GM23338 (cell line): ENCODE measurements around the gene IL1A. TPM values are rescaled to one million over a fixed set of nuclear protein-coding genes. Genes with fewer than 3 reads are reported as not detected.
A peak's percentile ranks its signal among the peaks of the same experiment; 100 is the strongest.

ENCODE experiments used
- ATAC-seq: fragments of 200-7000 bp; cut with Tn5 transposase; 3 replicates; pipeline ENCODE4 v1.9.1; 2020
- DNase-seq: peaks from one replicate; pipeline ENCODE4 v3.0.0-alpha.2; 2015; ENCODE audit warnings: low spot score
- H2AFZ ChIP-seq: fragments of 200-600 bp; sonication (generic); 2 replicates; pipeline ENCODE4 v1.8.0; 2016; ENCODE audit warnings: antibody characterized with exemption, mild to moderate bottlenecking, moderate library complexity
- H3F3A ChIP-seq: fragments of 200-600 bp; sonication (generic); replicated peaks from 2 replicates; pipeline ENCODE4 v1.8.0; 2017; ENCODE audit warnings: antibody characterized with exemption, mixed run types, low read depth
- H3K27ac ChIP-seq: fragments of 200-600 bp; sonication (generic); 2 replicates; pipeline ENCODE4 v1.6.1; 2016; ENCODE audit warnings: low read depth
- H3K27me3 ChIP-seq: fragments of 200-600 bp; sonication (generic); 2 replicates; pipeline ENCODE4 v1.8.0; 2016; ENCODE audit warnings: mild to moderate bottlenecking, mixed run types, moderate library complexity; ENCODE audit not compliant: insufficient read depth
- H3K36me3 ChIP-seq: fragments of 200-600 bp; sonication (generic); 2 replicates; pipeline ENCODE4 v1.8.0; 2016; ENCODE audit warnings: mild to moderate bottlenecking; ENCODE audit not compliant: insufficient read depth
- H3K4me1 ChIP-seq: fragments of 200-600 bp; sonication (generic); 2 replicates; pipeline ENCODE4 v1.8.0; 2016; ENCODE audit warnings: mild to moderate bottlenecking, moderate library complexity; ENCODE audit not compliant: insufficient read depth
- H3K4me2 ChIP-seq: fragments of 200-600 bp; sonication (generic); 2 replicates; pipeline ENCODE4 v1.7.1; 2017; ENCODE audit warnings: mixed run types
- H3K4me3 ChIP-seq: fragments of 200-600 bp; sonication (generic); 2 replicates; pipeline ENCODE4 v1.6.1; 2016; ENCODE audit warnings: mixed run types
- H3K79me2 ChIP-seq: fragments of 200-600 bp; sonication (generic); replicated peaks from 2 replicates; pipeline ENCODE4 v1.8.0; 2017; ENCODE audit warnings: mild to moderate bottlenecking; ENCODE audit not compliant: insufficient read depth
- H3K9me2 ChIP-seq: fragments of 200-600 bp; sonication (generic); 2 replicates; pipeline ENCODE4 v1.8.0; 2017; ENCODE audit not compliant: insufficient read depth
- H4K20me1 ChIP-seq: fragments of 200-600 bp; sonication (generic); replicated peaks from 2 replicates; pipeline ENCODE4 v1.8.0; 2017; ENCODE audit warnings: mild to moderate bottlenecking; ENCODE audit not compliant: insufficient read depth
- H3K27ac Mint-ChIP-seq: 2 replicates; pipeline ENCODE4 v1.8.0; 2020; ENCODE audit warnings: inconsistent platforms, mild to moderate bottlenecking, moderate library complexity, mixed read lengths
- H3K27me3 Mint-ChIP-seq: 3 replicates; pipeline ENCODE4 v1.8.0; 2022; ENCODE audit warnings: low read depth, mild to moderate bottlenecking, moderate library complexity, mixed read lengths, inconsistent platforms; ENCODE audit not compliant: insufficient read depth, poor library complexity
- H3K36me3 Mint-ChIP-seq: 3 replicates; pipeline ENCODE4 v1.8.0; 2021; ENCODE audit warnings: low read depth, mild to moderate bottlenecking, inconsistent platforms, moderate library complexity, mixed read lengths
- H3K4me1 Mint-ChIP-seq: 3 replicates; pipeline ENCODE4 v1.8.0; 2020; ENCODE audit warnings: mild to moderate bottlenecking, inconsistent platforms, mixed read lengths
- H3K4me3 Mint-ChIP-seq: 3 replicates; pipeline ENCODE4 v1.8.0; 2021; ENCODE audit warnings: moderate library complexity, mild to moderate bottlenecking, inconsistent platforms, mixed read lengths
- H3K9me3 Mint-ChIP-seq: 3 replicates; pipeline ENCODE4 v1.8.0; 2020; ENCODE audit warnings: moderate library complexity, mild to moderate bottlenecking, inconsistent platforms, mixed read lengths
- JUNB ChIP-seq: IDR thresholded peaks from one replicate; pipeline ENCODE4 v1.6.1; 2016; ENCODE audit warnings: antibody characterized with exemption; ENCODE audit not compliant: unreplicated experiment
- ZNF114 ChIP-seq: fragments of 250-450 bp; sonication (Bioruptor Pico); IDR thresholded peaks from 2 replicates; pipeline ENCODE4 v1.5.0; 2020; ENCODE audit warnings: mild to moderate bottlenecking, moderate library complexity
- polyA plus RNA-seq: library from polyadenylated mRNA; unstranded; fragments of >200 nt; fragmentation: Nextera tagmentation; extraction: Ambion mirVana; gene quantifications from 2 replicates; pipeline ENCODE4 v1.2.1, GENCODE V29; 2016
- total RNA-seq: library from RNA; depleted of rRNA; stranded (reverse); fragments of >200 nt; shearing (Covaris generic); gene quantifications from 2 replicates; pipeline ENCODE4 v1.2.3, GENCODE V29; 2014
- TF ChIP-seq, protein P1 (sequence below), 2 experiments: fragments of 200-600 bp in 1 of 2; sonication (generic) in 1 of 2; conservative IDR thresholded peaks; 2 replicates each; pipeline versions ENCODE4 v1.5.1 to v1.6.1; 2016 to 2017; ENCODE audit warnings: antibody characterized with exemption in 2 of 2, low read depth in 2 of 2, mild to moderate bottlenecking in 2 of 2, moderate library complexity in 1 of 2

IL1A gene
- total and polyA plus RNA-seq, 2 experiments from 2014 or later: 0.65 to 0.73 TPM

DNA sequence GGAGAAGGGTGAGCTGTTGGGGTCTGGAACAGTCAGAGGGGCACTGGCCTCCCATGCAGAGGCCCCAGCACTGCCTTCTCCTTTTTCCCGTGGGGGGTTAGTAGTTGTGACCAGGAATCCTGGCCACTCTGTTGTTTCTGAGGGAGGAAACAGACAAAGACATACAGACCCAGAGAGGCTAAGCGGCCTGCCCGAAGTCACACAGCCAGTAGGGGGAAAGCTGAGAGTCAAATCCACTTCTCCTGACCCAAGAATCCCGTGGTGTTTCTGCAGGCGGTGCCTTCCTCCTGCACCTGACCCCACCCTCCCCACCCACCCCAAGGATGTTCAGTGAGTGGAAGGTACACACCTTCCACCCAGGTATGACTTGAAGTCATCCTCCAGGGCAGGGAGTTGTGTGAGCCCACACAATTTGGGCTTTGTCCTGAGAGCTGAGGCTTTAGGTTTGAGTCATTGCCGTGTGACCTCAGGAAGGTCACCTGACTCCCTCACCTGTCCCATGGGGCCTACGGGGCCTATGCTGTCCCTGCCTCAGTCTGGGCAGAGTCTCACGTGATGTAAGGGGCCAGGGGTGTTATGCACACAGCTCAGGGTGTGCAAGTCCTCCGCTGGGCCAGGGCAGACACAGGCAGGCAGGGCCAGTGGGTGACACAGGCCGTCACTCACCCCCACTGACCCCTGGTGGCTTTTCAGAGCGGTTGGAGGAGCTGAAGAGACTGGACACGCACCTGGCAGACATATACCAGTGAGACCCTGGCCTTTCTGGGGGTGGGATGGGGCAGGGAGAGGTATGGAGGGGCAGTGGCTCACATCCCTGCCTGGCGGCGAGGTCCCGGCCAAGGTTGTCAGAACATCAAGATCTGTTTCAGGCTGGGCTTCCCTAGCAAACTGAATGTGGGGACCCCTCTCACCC, 58.5 kb downstream of the IL1A start:
- DNase-seq: peak; percentile 6
- Mint-ChIP-seq H3K36me3 (no peaks in the 10 kb centered on the region), H3K27ac (no peak overlapping the region), H3K27me3 (peaks cover 7% of the 10 kb centered on the region), H3K4me1 (no peaks in the 10 kb centered on the region), H3K4me3 (no peak overlapping the region), H3K9me3 (no peaks in the 10 kb centered on the region)
- peak; percentile 7 for ATAC-seq
- Histone ChIP-seq H3K79me2 (no peaks in the 10 kb centered on the region), H3K27me3 (no peaks in the 10 kb centered on the region), H3F3A (no peaks in the 10 kb centered on the region), H3K4me1 (no peaks in the 10 kb centered on the region; the same call in 1 of the 2 replicates), H3K27ac (no peak overlapping the region), H3K4me2 (no peak overlapping the region), H3K9me2 (no peaks in the 10 kb centered on the region), H3K36me3 (no peaks in the 10 kb centered on the region), H4K20me1 (no peaks in the 10 kb centered on the region), H2AFZ (peak overlapping the region; percentile 96), H3K4me3 (no peak overlapping the region)
- no peak for TF ChIP-seq JUNB
- TF ChIP-seq, protein P1, sequence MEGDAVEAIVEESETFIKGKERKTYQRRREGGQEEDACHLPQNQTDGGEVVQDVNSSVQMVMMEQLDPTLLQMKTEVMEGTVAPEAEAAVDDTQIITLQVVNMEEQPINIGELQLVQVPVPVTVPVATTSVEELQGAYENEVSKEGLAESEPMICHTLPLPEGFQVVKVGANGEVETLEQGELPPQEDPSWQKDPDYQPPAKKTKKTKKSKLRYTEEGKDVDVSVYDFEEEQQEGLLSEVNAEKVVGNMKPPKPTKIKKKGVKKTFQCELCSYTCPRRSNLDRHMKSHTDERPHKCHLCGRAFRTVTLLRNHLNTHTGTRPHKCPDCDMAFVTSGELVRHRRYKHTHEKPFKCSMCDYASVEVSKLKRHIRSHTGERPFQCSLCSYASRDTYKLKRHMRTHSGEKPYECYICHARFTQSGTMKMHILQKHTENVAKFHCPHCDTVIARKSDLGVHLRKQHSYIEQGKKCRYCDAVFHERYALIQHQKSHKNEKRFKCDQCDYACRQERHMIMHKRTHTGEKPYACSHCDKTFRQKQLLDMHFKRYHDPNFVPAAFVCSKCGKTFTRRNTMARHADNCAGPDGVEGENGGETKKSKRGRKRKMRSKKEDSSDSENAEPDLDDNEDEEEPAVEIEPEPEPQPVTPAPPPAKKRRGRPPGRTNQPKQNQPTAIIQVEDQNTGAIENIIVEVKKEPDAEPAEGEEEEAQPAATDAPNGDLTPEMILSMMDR (conservative IDR thresholded peaks at IDR 0.05; ENCODE audit: low read depth in 2 of 2): peak in 1 of 2 experiments; percentile 33; a peak in 2 of 4 replicates

DNA sequence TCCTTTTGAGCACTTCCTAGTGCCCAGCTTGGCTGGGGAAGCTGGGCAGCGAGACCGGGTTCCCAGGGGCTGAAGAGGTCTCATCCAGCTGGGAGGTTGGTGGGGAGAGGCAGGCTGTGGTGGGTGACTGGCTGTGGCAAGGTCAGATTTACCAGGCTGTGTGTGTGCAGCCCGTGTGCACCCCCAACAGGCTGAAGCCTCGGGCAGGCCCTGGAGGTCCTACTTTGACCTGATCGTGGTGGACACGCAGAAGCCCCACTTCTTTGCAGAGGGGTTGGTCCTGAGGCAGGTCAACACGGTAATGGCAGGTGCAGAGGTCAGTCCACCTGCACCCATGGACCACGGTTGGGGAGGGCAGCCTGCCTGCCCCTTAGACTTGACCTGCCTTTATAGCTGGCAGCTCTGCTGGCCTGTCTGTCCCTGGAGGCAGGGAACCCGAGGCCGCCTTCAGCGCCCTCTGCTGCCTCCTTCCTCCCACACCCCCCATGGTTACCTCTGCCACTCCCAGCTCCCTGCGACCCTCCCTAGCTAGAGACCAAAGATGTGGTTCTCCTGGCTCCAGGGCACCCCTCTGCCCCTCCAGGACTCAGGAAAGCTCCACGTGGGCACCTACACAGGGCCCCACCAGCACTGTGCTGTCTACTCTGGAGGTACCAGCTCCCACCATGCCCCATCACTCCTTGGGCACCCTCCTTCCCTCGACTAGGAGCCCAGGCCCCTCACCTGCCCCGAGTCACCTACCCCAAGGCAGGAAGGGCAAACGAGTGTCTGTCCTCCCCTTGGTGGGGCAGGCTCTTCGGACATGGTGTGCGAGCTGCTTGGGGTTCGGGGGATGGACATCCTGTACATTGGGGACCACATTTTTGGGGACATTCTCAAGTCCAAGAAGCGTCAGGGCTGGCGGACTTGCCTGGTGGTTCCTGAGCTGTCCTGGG, 59.4 kb downstream of the IL1A start:
- Mint-ChIP-seq H3K27ac (no peak overlapping the region), H3K9me3 (no peaks in the 10 kb centered on the region), H3K27me3 (peaks cover 7% of the 10 kb centered on the region), H3K4me3 (no peak overlapping the region), H3K4me1 (no peaks in the 10 kb centered on the region), H3K36me3 (no peaks in the 10 kb centered on the region)
- Histone ChIP-seq H2AFZ (no peak overlapping the region), H3K27me3 (no peaks in the 10 kb centered on the region), H3K27ac (no peak overlapping the region), H3F3A (no peaks in the 10 kb centered on the region), H3K79me2 (no peaks in the 10 kb centered on the region), H3K9me2 (no peaks in the 10 kb centered on the region), H3K4me3 (no peak overlapping the region), H3K36me3 (no peaks in the 10 kb centered on the region), H3K4me1 (no peaks in the 10 kb centered on the region; the same call in 1 of the 2 replicates), H4K20me1 (no peaks in the 10 kb centered on the region), H3K4me2 (no peak overlapping the region)
- peak; percentile 44 for ATAC-seq
- DNase-seq: peak; percentile 54
- TF ChIP-seq, protein P1 (conservative IDR thresholded peaks at IDR 0.05; ENCODE audit: low read depth in 2 of 2): peak; percentile 23 to 62; a peak in 3 of 4 replicates
- TF ChIP-seq ZNF114 (CRISPR knock-in tag): no peak
